NCI-H82 (cell line): ENCODE measurements around the gene CSNK2A2.
A peak's percentile ranks its signal among the peaks of the same experiment; 100 is the strongest.

ENCODE experiments used
- DNase-seq: peaks from one replicate; lab custom pipeline; 2025; lab: John Stamatoyannopoulos, UW

CSNK2A2 gene

GRCh38 chr16:58138852-58139251, 59.1 kb downstream of the CSNK2A2 start:
- no peak for DNase-seq

DNA sequence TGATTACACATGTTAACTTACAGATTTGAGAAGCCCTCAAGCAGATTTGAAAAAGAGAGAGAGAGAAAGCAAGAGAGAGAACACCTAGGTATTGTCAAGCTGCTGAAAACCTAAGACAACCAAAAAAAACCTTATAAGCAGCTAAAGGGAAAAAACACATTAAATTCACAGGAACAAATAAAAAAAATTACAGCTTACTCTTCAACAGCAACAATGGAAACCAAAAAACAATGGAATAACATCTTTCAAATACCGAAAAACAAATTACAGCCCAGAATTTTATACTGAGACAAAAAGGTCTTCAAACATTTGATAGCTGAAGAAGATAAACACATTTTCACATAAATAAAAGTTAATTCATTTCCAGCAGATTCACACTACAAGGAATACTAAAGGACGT, 60.3 kb downstream of the CSNK2A2 start:
- DNase-seq = no peak

- DNase-seq = peak; percentile 100
These were observed 68.6 kb downstream of the CSNK2A2 start, which contains the start of gene CFAP20 for GRCh38 chr16:58129097-58129936. Gene CFAP20 (minus strand): TSS chr16:58129381. CDS start chr16:58129115, 266 bp downstream.

GRCh38 chr16:58128711-58129096, 69.2 kb downstream of the CSNK2A2 start:
- DNase-seq = peak; percentile 54

GRCh38 chr16:58128181-58128631, 69.7 kb downstream of the CSNK2A2 start:
- DNase-seq = no peak

DNA sequence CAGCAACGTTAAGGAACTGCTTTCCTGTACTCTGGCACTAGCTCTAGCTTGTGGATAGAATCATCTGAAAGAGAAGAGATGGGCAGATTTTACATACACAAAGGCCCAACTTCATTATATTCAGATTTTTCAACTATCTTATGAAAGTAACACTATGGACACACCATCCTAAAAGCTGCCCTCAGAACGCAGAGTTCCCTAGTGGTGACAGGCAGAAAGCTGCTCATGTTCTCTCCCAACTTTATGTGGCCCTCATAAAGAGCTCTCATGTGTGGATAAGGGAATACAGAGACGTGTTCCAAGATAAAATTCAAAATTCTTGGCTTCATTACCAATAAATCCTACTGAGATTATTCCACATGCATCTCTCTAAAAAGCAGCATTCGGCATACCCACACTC, 70.3 kb downstream of the CSNK2A2 start:
- peak; percentile 6 for DNase-seq

- DNase-seq = peak; percentile 34
These were observed 70.8 kb downstream of the CSNK2A2 start for GRCh38 chr16:58127033-58127556.

GRCh38 chr16:58126451-58126961, 71.4 kb downstream of the CSNK2A2 start:
- DNase-seq = no peak

GRCh38 chr16:58125781-58126335, 72.0 kb downstream of the CSNK2A2 start:
- no peak for DNase-seq

DNA sequence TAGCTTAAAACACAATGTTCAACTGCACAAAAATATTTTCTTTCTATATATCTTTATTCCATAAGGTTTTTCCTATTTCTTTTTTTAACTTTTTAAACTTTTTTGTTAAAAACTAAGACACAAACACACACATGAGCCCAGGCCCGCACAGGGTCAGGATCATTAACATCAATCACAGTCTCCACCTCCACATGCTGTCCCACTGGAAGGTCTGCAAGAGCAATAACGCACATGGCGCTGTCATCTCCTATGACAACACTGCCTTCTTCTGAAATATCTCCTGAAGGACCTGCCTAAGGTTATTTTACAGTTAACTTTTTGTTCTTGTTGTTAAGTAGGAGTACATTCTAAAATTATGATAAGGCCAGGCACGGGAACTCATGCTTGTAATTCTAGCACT, 72.9 kb downstream of the CSNK2A2 start:
- peak; percentile 20 for DNase-seq

GRCh38 chr16:58124601-58124915, 73.3 kb downstream of the CSNK2A2 start:
- DNase-seq = no peak

DNA sequence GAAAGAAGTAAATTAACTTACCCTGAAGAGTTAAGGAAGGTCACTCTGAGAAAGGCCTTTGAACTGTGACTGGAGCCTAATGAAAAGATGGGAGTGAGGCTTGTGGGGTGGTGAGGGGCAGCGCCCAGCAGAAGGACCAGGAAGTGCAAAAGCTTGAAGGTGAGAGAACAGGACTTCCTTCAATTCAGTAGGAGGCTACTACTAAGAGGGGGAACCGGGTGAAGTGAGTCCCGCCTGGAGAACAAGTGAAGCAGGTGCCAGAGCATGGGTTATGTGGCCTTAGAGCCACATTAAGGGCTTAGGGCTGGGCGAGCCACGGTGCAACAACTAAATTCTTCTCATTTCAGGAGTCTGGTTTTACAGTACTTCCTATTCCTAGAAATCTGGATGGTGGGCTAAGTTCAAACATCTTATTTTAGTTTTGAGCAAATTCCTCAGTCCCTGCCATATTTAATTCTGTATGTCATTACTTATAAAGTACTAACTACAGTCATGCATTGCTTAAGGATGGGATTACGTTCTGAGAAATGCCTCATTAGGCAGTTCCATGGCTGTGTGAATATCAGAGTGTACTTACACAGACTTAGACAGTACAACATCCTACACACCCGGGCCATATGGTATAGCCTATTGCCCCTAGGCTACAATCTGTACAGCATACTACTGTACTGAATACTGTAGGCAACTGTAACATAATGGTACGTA, 73.9 kb downstream of the CSNK2A2 start:
- peak; percentile 79 for DNase-seq

- peak; percentile 7 for DNase-seq
These were observed 76.8 kb downstream of the CSNK2A2 start for GRCh38 chr16:58121132-58121531.

DNA sequence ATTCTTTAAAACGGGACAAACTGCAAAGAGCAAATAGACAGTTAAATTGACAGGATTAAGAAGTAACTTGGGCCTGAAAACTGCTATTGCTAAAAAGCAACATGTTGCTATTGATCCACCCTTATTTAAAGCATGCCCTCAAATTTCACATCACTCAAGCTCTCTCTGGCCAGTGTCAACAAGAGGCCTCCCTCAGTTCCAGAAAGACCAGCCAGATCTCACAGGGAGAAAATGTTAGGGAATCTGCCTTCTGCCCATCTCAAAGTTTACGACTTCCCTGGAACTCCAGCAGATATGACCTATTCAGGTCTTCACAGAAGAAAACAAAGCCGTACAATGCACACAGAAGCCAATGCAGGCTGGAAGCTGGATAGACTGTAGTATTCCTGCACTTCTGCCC, 77.7 kb downstream of the CSNK2A2 start:
- DNase-seq = no peak

GRCh38 chr16:58119509-58119845, 78.4 kb downstream of the CSNK2A2 start:
- no peak for DNase-seq

GRCh38 chr16:58118801-58119508, 79.0 kb downstream of the CSNK2A2 start:
- DNase-seq = no peak

- DNase-seq = no peak
These were observed 81.4 kb downstream of the CSNK2A2 start for GRCh38 chr16:58116529-58116928.

DNA sequence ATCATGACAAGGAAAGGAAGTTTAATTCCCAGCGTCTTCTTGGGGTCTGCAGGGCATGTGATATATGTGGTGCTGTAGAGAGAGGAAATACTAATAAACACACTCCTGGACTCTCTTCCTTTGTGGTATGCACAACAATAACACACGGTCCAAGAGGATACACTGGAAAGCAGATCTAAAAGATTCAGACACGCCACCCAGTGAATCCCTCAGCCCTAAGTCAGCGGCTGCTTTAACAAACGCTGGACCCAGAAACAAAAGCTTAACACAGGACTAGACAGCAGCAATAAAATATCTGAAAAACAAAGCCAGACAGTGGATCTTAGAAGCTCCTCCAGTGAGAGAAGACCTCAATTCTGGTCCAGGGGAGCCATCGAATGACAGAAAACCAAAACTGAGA, 81.8 kb downstream of the CSNK2A2 start:
- DNase-seq = no peak

DNA sequence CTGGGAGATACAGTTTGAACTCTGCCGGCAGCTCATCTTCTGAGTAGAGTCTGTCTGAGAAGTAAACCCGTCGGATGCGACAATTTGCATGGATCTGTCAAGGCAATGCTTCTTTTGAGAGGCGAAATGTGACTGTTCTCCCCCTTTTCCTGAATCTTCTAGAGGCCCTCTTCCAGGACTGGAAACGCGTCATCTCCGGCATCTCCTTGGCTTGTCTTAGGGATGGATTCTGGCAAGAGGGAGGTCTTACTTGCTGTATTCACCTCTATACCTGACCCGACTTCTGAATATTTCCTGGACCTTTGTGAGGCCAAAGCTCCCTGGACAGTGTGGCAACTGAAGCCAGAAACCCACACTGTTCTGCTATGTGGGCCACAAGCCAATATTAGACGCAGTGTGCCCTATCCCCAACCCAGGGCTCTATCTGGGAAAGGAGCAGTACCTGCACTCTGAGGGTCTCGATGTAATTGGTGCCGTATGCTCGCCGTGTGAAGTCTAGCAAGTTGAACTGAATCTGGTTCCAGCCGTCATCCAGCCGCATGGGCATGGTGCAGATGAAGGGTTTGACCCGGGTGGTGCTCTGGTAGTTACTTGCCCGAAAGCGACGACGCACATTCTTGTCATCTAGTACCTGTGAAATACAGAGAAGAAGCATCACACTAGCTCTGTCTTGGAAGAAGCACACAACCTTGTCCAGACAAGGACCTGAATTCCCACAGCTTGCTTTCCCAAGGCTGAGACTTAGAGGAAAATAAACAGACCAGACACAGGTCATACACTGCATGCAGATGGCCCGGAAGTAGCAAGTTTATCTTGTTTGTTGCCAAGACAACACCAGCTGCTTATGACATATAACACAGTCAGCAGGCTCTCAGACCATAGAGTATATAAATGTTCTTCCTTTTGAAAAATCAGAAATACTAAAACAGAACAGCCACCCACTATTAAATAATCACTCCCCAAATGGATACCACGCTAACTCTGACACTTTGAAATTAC, 82.8 kb downstream of the CSNK2A2 start:
- peak; percentile 17 for DNase-seq

DNA sequence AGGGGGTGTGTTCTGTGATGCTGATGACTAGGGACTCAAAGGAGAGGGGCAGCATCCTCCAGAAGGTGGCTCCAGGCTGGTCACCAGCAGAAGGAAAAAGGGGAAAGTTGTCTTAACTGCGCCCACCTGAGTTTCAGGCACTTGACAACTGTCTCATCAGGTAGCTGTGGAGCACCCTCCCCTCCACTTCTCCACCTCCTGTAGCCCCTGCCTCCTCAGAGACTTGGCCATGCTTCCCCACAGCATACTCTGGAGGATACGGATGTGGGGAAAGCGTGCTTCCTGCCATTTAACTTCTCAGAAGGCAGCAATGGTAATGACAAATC, 86.6 kb downstream of the CSNK2A2 start:
- no peak for DNase-seq
